HCT116 (cell line): Measurements from ENCODE around the gene CLASP2. TPM values are rescaled to one million over a fixed set of nuclear protein-coding genes. Genes with fewer than 3 reads are reported as not detected.

Experiments
- ATAC-seq: fragments of 200-7000 bp; cut with Tn5 transposase; 2 replicates; pipeline ENCODE4 v1.9.1; 2020; ENCODE audit warnings: mild to moderate bottlenecking, moderate library complexity
- BruUV-seq: library from RNA; stranded (reverse); fragments of 400-500 nt; replicated peaks from 2 replicates; lab custom pipeline; 2021; lab: Mats Ljungman, UMichigan
- CTCF ChIA-PET: fragments of 300-600 bp; sonication (Branson Sonifier 250); formaldehyde crosslinking; loops from one replicate; lab custom pipeline; 2021; ENCODE audit warnings: antibody characterized with exemption; lab: Charles Lee
- POLR2A ChIA-PET: fragments of 300-600, 350-600 bp; sonication (Branson Sonifier 250); formaldehyde crosslinking; loops from one replicate; lab custom pipeline; 2021; ENCODE audit warnings: antibody characterized with exemption; lab: Charles Lee
- RAD21 ChIA-PET, 2 experiments: fragments of 300-600 bp; sonication (Branson Sonifier 250); formaldehyde crosslinking; loops; one replicate each; lab custom pipeline; 2023; ENCODE audit warnings: low total read pairs in 2 of 2; ENCODE audit not compliant: uncharacterized antibody in 2 of 2, unreplicated experiment in 2 of 2, low non-redundant PET in 1 of 2; lab: Charles Lee
- DNase-seq: peaks from one replicate; pipeline ENCODE4 v3.0.0-alpha.2; 2010; ENCODE audit warnings: low read depth, low spot score
- H2AFZ ChIP-seq: fragments of 200-600 bp; shearing (Covaris generic), sonication (generic); 2 replicates; pipeline ENCODE4 v1.6.1; 2017; ENCODE audit warnings: low read depth, mixed run types, mixed read lengths, antibody characterized with exemption, low read length; ENCODE audit not compliant: poor library complexity, severe bottlenecking
- H3K27ac ChIP-seq: 2 replicates; pipeline ENCODE4 v1.5.1; 2012; ENCODE audit warnings: low read depth, low read length
- H3K27me3 ChIP-seq: fragments of 200-600 bp; sonication (generic); 2 replicates; pipeline ENCODE4 v1.6.1; 2016; ENCODE audit warnings: mixed run types, low read length, mixed read lengths; ENCODE audit not compliant: insufficient read depth
- H3K36me3 ChIP-seq, 2 experiments: fragments of 200-500 bp in 1 of 2; fragments of 200-600 bp in 1 of 2; sonication (Bioruptor generic) in 1 of 2; sonication (generic) in 1 of 2; 2 replicates each; pipeline versions ENCODE4 v1.5.1 to v1.6.1; 2014 to 2016; ENCODE audit warnings: low read length in 2 of 2, inconsistent platforms in 1 of 2, mixed read lengths in 1 of 2, mixed run types in 1 of 2; ENCODE audit not compliant: insufficient read depth in 2 of 2, control insufficient read depth in 1 of 2
- H3K4me1 ChIP-seq, 2 experiments: fragments of 200-600 bp in 1 of 2; sonication (generic) in 1 of 2; 2 replicates each; pipeline versions ENCODE4 v1.5.1 to v1.6.1; 2012 to 2017; ENCODE audit warnings: low read length in 2 of 2, inconsistent platforms in 1 of 2, mild to moderate bottlenecking in 1 of 2, mixed read lengths in 1 of 2, mixed run types in 1 of 2, moderate library complexity in 1 of 2; ENCODE audit not compliant: insufficient read depth in 2 of 2, control insufficient read depth in 1 of 2
- H3K4me2 ChIP-seq: fragments of 200-600 bp; sonication (generic); 2 replicates; pipeline ENCODE4 v1.6.1; 2017; ENCODE audit warnings: mixed run types, low read length, mixed read lengths
- H3K4me3 ChIP-seq, 2 experiments: fragments of 200-600 bp in 1 of 2; sonication (generic) in 1 of 2; replicated peaks in 1 of 2; 2 replicates each; pipeline ENCODE4 v1.5.1; 2011 to 2016; ENCODE audit warnings: low read length in 2 of 2, control low read depth in 1 of 2, low read depth in 1 of 2, mild to moderate bottlenecking in 1 of 2, mixed read lengths in 1 of 2, mixed run types in 1 of 2
- H3K79me2 ChIP-seq: fragments of 200-600 bp; sonication (generic); 2 replicates; pipeline ENCODE4 v1.6.1; 2017; ENCODE audit warnings: mild to moderate bottlenecking, mixed run types, low read length, moderate library complexity, mixed read lengths; ENCODE audit not compliant: insufficient read depth
- H3K9ac ChIP-seq: fragments of 200-600 bp; sonication (generic); 2 replicates; pipeline ENCODE4 v1.6.1; 2016; ENCODE audit warnings: low read length, mixed read lengths
- H3K9me2 ChIP-seq: fragments of 200-600 bp; sonication (generic), shearing (Covaris generic); 2 replicates; pipeline ENCODE4 v1.6.1; 2017; ENCODE audit warnings: mixed run types, mild to moderate bottlenecking, moderate library complexity; ENCODE audit not compliant: insufficient read depth
- H3K9me3 ChIP-seq, 2 experiments: fragments of 200-500 bp in 1 of 2; fragments of 200-600 bp in 1 of 2; sonication (Bioruptor generic) in 1 of 2; sonication (generic) in 1 of 2; 2 replicates each; pipeline ENCODE4 v1.6.1; 2014 to 2017; ENCODE audit warnings: low read length in 2 of 2, mixed read lengths in 2 of 2, inconsistent platforms in 1 of 2, low read depth in 1 of 2, mild to moderate bottlenecking in 1 of 2, mixed run types in 1 of 2, moderate library complexity in 1 of 2; ENCODE audit not compliant: control insufficient read depth in 1 of 2, insufficient read depth in 1 of 2
- H4K20me1 ChIP-seq: fragments of 200-600 bp; sonication (generic), shearing (Covaris generic); 2 replicates; pipeline ENCODE4 v1.6.1; 2017; ENCODE audit warnings: mixed run types, mild to moderate bottlenecking, moderate library complexity; ENCODE audit not compliant: insufficient read depth
- CBX3 ChIP-seq: IDR thresholded peaks from 2 replicates; pipeline ENCODE4 v1.6.1; 2012; ENCODE audit warnings: low read depth
- CEBPB ChIP-seq: IDR thresholded peaks from 2 replicates; pipeline ENCODE4 v1.6.1; 2012; ENCODE audit warnings: low read depth
- ELF1 ChIP-seq: IDR thresholded peaks from 2 replicates; pipeline ENCODE4 v1.6.1; 2012; ENCODE audit warnings: low read depth, borderline replicate concordance
- EZH2 ChIP-seq: fragments of 200-600 bp; sonication (generic); IDR thresholded peaks from 2 replicates; pipeline ENCODE4 v1.6.1; 2017; ENCODE audit warnings: antibody characterized with exemption, mixed run types
- EZH2phosphoT487 ChIP-seq: fragments of 200-600 bp; IDR thresholded peaks from 2 replicates; pipeline ENCODE4 v1.6.1; 2018; ENCODE audit warnings: antibody characterized with exemption, borderline replicate concordance
- FOSL1 ChIP-seq: IDR thresholded peaks from 2 replicates; pipeline ENCODE4 v1.6.1; 2012; ENCODE audit warnings: low read depth
- JUND ChIP-seq: IDR thresholded peaks from 2 replicates; pipeline ENCODE4 v1.6.1; 2012
- POLR2A ChIP-seq: IDR thresholded peaks from 2 replicates; pipeline ENCODE4 v1.7.0; 2011; ENCODE audit warnings: borderline replicate concordance; ENCODE audit not compliant: insufficient read depth, insufficient read length; ENCODE audit errors: extremely low read depth
- POLR2AphosphoS5 ChIP-seq: IDR thresholded peaks from 2 replicates; pipeline ENCODE4 v1.6.1; 2011; ENCODE audit warnings: mild to moderate bottlenecking, low read depth, low read length, moderate library complexity
- RAD21 ChIP-seq: IDR thresholded peaks from 2 replicates; pipeline ENCODE4 v1.6.1; 2012; ENCODE audit warnings: low read depth, mild to moderate bottlenecking
- SIN3A ChIP-seq: IDR thresholded peaks from 2 replicates; pipeline ENCODE4 v1.6.1; 2012; ENCODE audit warnings: low read depth
- SP1 ChIP-seq: IDR thresholded peaks from 2 replicates; pipeline ENCODE4 v1.6.1; 2012; ENCODE audit warnings: low read depth
- SRF ChIP-seq: IDR thresholded peaks from 2 replicates; pipeline ENCODE4 v1.6.1; 2012; ENCODE audit warnings: low read depth
- TCF7L2 ChIP-seq: IDR thresholded peaks from 2 replicates; pipeline ENCODE4 v1.7.0; 2011; ENCODE audit warnings: borderline replicate concordance, inconsistent platforms; ENCODE audit not compliant: insufficient read depth, insufficient read length; ENCODE audit errors: extremely low read depth
- intact Hi-C: fragments of 100-400 bp; cut with micrococcal nuclease; formaldehyde crosslinking; loops from 2 replicates; pipeline ENCODE4 v1.10.0; 2022
- total RNA-seq: library from RNA; stranded (reverse); gene quantifications from one replicate; pipeline ENCODE4 v1.2.1, GENCODE V29; 2021; ENCODE audit not compliant: unreplicated experiment
- TF ChIP-seq, protein P1 (sequence below): IDR thresholded peaks from 2 replicates; pipeline ENCODE4 v1.6.1; 2012; ENCODE audit warnings: low read depth
- TF ChIP-seq, protein P2 (sequence below): IDR thresholded peaks from 2 replicates; pipeline ENCODE4 v1.6.1; 2011; ENCODE audit warnings: mild to moderate bottlenecking, low read length, moderate library complexity; ENCODE audit not compliant: insufficient replicate concordance; ENCODE audit errors: extremely low read depth
- TF ChIP-seq, protein P3 (sequence below): IDR thresholded peaks from 2 replicates; pipeline ENCODE4 v1.6.1; 2012
- TF ChIP-seq, protein P4 (sequence below), 3 experiments: fragments of 200-600 bp in 1 of 3; sonication (generic) in 1 of 3; IDR thresholded peaks in 2 of 3; conservative IDR thresholded peaks in 1 of 3; 2 replicates each; pipeline ENCODE4 v1.5.1; 2012 to 2017; ENCODE audit warnings: low read depth in 2 of 3, low read length in 2 of 3, antibody characterized with exemption in 1 of 3, borderline replicate concordance in 1 of 3, control low read depth in 1 of 3, mild to moderate bottlenecking in 1 of 3, mixed read lengths in 1 of 3, mixed run types in 1 of 3, moderate library complexity in 1 of 3; ENCODE audit not compliant: insufficient read depth in 1 of 3

CLASP2 gene
- total RNA-seq, 1 experiment from 2014 or later: 36.3 TPM

DNA sequence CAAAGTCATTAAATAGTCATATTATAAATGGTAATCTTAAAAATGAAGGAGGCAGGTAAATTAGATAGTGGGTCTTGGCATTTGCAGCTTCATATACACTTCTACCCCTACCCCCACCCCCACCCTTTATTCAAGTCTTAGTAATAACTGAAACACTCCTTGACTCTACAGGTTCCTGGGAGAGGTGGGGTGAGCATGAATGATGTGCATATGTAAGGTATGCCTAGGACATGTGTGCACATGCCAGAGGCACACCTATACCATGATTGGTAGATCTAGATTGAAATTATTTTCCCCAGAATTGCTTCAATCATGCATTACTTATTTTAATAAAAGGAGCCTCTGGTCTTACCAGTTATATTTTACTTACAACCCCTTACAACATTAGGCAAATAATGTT lies 40.2 kb upstream of the CLASP2 start:
- no peaks in the 10 kb centered on the region for H3K36me3 ChIP-seq
- H3K4me1 ChIP-seq: no peaks in the 10 kb centered on the region
- ChIA-PET RAD21 (no interaction called here), POLR2A (no interaction called here), CTCF (no interaction called here)
- no peak for ATAC-seq
- no TSS peak for BruUV-seq
- H3K4me2 ChIP-seq: no peak overlapping the region
- no peaks in the 10 kb centered on the region for H3K27me3 ChIP-seq
- H2AFZ ChIP-seq: no peak overlapping the region
- H3K9me2 ChIP-seq: no peaks in the 10 kb centered on the region
- H3K9me3 ChIP-seq: peaks cover 3 to 10% of the 10 kb centered on the region in 2 experiments; a peak in 2 of 4 replicates
- no peaks in the 10 kb centered on the region for H4K20me1 ChIP-seq
- H3K9ac ChIP-seq: no peak overlapping the region
- no peak overlapping the region for H3K4me3 ChIP-seq
- DNase-seq: no peak
- TF ChIP-seq EZH2 (no peak), TCF7L2 (no peak), SRF (no peak), CEBPB (no peak), JUND (no peak), EZH2phosphoT487 (no peak), ELF1 (no peak), CBX3 (no peak), POLR2A (no peak), SIN3A (no peak), SP1 (no peak), POLR2AphosphoS5 (no peak), FOSL1 (no peak), RAD21 (no peak)
- TF ChIP-seq, protein P1, sequence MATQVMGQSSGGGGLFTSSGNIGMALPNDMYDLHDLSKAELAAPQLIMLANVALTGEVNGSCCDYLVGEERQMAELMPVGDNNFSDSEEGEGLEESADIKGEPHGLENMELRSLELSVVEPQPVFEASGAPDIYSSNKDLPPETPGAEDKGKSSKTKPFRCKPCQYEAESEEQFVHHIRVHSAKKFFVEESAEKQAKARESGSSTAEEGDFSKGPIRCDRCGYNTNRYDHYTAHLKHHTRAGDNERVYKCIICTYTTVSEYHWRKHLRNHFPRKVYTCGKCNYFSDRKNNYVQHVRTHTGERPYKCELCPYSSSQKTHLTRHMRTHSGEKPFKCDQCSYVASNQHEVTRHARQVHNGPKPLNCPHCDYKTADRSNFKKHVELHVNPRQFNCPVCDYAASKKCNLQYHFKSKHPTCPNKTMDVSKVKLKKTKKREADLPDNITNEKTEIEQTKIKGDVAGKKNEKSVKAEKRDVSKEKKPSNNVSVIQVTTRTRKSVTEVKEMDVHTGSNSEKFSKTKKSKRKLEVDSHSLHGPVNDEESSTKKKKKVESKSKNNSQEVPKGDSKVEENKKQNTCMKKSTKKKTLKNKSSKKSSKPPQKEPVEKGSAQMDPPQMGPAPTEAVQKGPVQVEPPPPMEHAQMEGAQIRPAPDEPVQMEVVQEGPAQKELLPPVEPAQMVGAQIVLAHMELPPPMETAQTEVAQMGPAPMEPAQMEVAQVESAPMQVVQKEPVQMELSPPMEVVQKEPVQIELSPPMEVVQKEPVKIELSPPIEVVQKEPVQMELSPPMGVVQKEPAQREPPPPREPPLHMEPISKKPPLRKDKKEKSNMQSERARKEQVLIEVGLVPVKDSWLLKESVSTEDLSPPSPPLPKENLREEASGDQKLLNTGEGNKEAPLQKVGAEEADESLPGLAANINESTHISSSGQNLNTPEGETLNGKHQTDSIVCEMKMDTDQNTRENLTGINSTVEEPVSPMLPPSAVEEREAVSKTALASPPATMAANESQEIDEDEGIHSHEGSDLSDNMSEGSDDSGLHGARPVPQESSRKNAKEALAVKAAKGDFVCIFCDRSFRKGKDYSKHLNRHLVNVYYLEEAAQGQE: no peak
- TF ChIP-seq, protein P2, sequence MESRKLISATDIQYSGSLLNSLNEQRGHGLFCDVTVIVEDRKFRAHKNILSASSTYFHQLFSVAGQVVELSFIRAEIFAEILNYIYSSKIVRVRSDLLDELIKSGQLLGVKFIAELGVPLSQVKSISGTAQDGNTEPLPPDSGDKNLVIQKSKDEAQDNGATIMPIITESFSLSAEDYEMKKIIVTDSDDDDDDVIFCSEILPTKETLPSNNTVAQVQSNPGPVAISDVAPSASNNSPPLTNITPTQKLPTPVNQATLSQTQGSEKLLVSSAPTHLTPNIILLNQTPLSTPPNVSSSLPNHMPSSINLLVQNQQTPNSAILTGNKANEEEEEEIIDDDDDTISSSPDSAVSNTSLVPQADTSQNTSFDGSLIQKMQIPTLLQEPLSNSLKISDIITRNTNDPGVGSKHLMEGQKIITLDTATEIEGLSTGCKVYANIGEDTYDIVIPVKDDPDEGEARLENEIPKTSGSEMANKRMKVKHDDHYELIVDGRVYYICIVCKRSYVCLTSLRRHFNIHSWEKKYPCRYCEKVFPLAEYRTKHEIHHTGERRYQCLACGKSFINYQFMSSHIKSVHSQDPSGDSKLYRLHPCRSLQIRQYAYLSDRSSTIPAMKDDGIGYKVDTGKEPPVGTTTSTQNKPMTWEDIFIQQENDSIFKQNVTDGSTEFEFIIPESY: no peak
- TF ChIP-seq, protein P3, sequence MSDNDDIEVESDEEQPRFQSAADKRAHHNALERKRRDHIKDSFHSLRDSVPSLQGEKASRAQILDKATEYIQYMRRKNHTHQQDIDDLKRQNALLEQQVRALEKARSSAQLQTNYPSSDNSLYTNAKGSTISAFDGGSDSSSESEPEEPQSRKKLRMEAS: no peak
- TF ChIP-seq, protein P4, sequence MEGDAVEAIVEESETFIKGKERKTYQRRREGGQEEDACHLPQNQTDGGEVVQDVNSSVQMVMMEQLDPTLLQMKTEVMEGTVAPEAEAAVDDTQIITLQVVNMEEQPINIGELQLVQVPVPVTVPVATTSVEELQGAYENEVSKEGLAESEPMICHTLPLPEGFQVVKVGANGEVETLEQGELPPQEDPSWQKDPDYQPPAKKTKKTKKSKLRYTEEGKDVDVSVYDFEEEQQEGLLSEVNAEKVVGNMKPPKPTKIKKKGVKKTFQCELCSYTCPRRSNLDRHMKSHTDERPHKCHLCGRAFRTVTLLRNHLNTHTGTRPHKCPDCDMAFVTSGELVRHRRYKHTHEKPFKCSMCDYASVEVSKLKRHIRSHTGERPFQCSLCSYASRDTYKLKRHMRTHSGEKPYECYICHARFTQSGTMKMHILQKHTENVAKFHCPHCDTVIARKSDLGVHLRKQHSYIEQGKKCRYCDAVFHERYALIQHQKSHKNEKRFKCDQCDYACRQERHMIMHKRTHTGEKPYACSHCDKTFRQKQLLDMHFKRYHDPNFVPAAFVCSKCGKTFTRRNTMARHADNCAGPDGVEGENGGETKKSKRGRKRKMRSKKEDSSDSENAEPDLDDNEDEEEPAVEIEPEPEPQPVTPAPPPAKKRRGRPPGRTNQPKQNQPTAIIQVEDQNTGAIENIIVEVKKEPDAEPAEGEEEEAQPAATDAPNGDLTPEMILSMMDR (IDR thresholded peaks at IDR 0.05 in 2 of 3, conservative IDR thresholded peaks at IDR 0.05 in 1 of 3; ENCODE audit: borderline replicate concordance in 1 of 3, insufficient read depth in 1 of 3, low read depth in 2 of 3, low read length in 2 of 3): no peak
- H3K27ac ChIP-seq: no peak overlapping the region
- intact Hi-C loops: no loop called here
- no peaks in the 10 kb centered on the region for H3K79me2 ChIP-seq
